Breast epithelium (tissue), 4 donors: ENCODE measurements around the gene KCNJ18. TPM values are rescaled to one million over a fixed set of nuclear protein-coding genes. Genes with fewer than 3 reads are reported as not detected.
"Not testable (repeated sequence)": the region's sequence is repeated elsewhere in the genome, so short reads cannot be mapped to it uniquely, and the experiment has no call there.

Source experiments
- DNase-seq, 2 donors: peaks; one replicate each; pipeline ENCODE4 v3.0.0-alpha.2; 2019; ENCODE audit warnings: low spot score in 2 of 2
- H3K27ac ChIP-seq, 2 donors: fragments of 200-600 bp; sonication (generic) in 1 of 2; one replicate each; pipeline ENCODE4 v1.5.1; 2016 to 2019; ENCODE audit warnings: mild to moderate bottlenecking in 1 of 2
- H3K27me3 ChIP-seq, 2 donors: fragments of 200-600 bp; sonication (generic) in 1 of 2; one replicate each; pipeline versions ENCODE4 v1.5.1 to v1.6.0; 2017 to 2019; ENCODE audit warnings: control low read depth in 1 of 2, mild to moderate bottlenecking in 1 of 2
- H3K36me3 ChIP-seq: fragments of 200-600 bp; one replicate; pipeline ENCODE4 v1.5.1; 2019
- H3K4me1 ChIP-seq, 2 donors: fragments of 200-600 bp; sonication (generic); one replicate each; pipeline ENCODE4 v1.5.1; 2016 to 2019; ENCODE audit warnings: control low read depth in 1 of 2
- H3K4me3 ChIP-seq, 3 donors: fragments of 200-600 bp; sonication (generic); 1 replicate in 2 of 3; 2 replicates in 1 of 3; pipeline ENCODE4 v1.5.1; 2016 to 2019; ENCODE audit warnings: mild to moderate bottlenecking in 3 of 3, moderate library complexity in 2 of 3
- H3K9me3 ChIP-seq, 2 donors: fragments of 200-600 bp; sonication (generic) in 1 of 2; one replicate each; pipeline ENCODE4 v1.5.1; 2016 to 2019; ENCODE audit warnings: control low read depth in 1 of 2
- POLR2A ChIP-seq: fragments of 450-650 bp; IDR thresholded peaks from one replicate; pipeline ENCODE4 v1.6.1; 2016; ENCODE audit warnings: antibody characterized with exemption, mild to moderate bottlenecking, moderate library complexity
- POLR2AphosphoS5 ChIP-seq, 3 donors: sonication (generic); formaldehyde crosslinking; IDR thresholded peaks; one replicate each; pipeline ENCODE4 v1.6.1; 2017; ENCODE audit warnings: antibody characterized with exemption in 3 of 3
- intact Hi-C: fragments of 100-400 bp; cut with DNase I; formaldehyde crosslinking; loops from one replicate; pipeline ENCODE4 v1.15.1; 2023; ENCODE audit warnings: low total_unique reads
- total RNA-seq, 3 donors: library from RNA; depleted of rRNA; stranded (reverse); fragments of >200 nt; gene quantifications; one replicate each; pipeline ENCODE4 v1.1.0, GENCODE V29; 2016
- TF ChIP-seq, protein P1 (sequence below), 3 donors: fragments of 450-650 bp; IDR thresholded peaks; one replicate each; pipeline ENCODE4 v1.5.1; 2016 to 2017; ENCODE audit warnings: antibody characterized with exemption in 3 of 3, mild to moderate bottlenecking in 3 of 3, moderate library complexity in 3 of 3

Gene KCNJ18
- total RNA-seq, 3 donors from 2014 or later, result not detected

DNA sequence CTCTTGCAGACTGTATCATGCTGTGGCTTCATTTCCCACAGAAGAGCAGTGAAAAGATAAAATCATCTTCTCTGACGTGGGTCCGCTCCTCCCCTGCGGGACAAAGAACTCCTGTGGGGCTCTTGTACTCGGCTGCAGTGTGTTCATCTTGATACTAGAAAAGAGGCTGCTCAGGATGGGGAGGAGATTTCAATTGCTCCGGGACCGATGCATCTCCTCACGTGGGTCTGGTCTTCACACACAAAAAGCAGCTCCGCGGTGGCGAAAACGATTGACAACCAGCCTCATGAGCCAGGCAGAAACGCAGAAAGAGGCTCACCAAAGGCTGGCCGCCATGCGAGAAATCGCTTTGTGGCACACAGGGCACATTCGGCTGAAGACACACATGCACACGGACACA is 14.4 kb upstream of the KCNJ18 start:
- peaks cover 0 to 4% of the 10 kb centered on the region in 2 donors for H3K27me3 ChIP-seq
- peaks cover 5 to 10% of the 10 kb centered on the region in 2 donors for H3K9me3 ChIP-seq
- TF ChIP-seq, protein P1, sequence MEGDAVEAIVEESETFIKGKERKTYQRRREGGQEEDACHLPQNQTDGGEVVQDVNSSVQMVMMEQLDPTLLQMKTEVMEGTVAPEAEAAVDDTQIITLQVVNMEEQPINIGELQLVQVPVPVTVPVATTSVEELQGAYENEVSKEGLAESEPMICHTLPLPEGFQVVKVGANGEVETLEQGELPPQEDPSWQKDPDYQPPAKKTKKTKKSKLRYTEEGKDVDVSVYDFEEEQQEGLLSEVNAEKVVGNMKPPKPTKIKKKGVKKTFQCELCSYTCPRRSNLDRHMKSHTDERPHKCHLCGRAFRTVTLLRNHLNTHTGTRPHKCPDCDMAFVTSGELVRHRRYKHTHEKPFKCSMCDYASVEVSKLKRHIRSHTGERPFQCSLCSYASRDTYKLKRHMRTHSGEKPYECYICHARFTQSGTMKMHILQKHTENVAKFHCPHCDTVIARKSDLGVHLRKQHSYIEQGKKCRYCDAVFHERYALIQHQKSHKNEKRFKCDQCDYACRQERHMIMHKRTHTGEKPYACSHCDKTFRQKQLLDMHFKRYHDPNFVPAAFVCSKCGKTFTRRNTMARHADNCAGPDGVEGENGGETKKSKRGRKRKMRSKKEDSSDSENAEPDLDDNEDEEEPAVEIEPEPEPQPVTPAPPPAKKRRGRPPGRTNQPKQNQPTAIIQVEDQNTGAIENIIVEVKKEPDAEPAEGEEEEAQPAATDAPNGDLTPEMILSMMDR (IDR thresholded peaks at IDR 0.05), result no peak
- no peak for TF ChIP-seq POLR2A
- TF ChIP-seq POLR2AphosphoS5 (IDR thresholded peaks at IDR 0.05), result no peak
- peak in 1 of 2 donors; percentile 38 for DNase-seq
- no peaks in the 10 kb centered on the region for H3K36me3 ChIP-seq
- no peak overlapping the region for H3K27ac ChIP-seq
- intact Hi-C loops, result no loop called here
- H3K4me1 ChIP-seq, result no peaks in the 10 kb centered on the region
- H3K4me3 ChIP-seq, result no peak overlapping the region

DNA sequence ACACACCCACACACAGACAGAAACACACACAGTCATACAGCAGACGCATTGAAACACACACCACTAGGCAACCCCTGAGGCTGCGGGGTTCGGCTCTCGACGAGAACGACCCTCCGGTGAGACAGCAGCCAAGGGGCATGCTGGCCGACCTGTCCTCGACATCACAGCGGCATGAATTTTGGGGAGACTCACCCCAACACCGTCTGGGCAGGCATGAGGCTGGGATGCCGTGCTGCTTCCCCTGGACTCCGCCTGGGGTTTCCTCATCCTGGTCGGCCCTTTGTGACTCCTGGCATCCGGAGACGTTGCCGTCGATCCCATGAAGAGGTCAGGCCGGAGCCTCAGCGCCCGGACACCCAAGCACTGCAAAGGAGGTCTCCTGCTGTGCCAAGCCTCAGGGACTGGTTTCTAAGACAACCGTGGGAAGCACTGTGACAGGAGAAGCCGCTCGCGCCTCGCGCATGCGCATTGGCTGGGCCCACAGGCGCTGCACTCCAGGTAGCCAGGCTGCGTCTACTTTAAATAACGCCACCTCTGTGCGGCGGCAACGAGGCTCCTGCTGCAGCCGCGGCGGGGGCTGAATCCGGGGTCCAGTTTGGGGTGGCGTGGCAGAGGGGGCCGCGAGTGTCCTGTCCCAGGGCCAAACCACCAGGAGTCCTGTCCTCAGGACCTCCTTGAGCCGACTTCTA is 13.8 kb upstream of the KCNJ18 start:
- peak in 1 of 2 donors; percentile 50 for DNase-seq

DNA sequence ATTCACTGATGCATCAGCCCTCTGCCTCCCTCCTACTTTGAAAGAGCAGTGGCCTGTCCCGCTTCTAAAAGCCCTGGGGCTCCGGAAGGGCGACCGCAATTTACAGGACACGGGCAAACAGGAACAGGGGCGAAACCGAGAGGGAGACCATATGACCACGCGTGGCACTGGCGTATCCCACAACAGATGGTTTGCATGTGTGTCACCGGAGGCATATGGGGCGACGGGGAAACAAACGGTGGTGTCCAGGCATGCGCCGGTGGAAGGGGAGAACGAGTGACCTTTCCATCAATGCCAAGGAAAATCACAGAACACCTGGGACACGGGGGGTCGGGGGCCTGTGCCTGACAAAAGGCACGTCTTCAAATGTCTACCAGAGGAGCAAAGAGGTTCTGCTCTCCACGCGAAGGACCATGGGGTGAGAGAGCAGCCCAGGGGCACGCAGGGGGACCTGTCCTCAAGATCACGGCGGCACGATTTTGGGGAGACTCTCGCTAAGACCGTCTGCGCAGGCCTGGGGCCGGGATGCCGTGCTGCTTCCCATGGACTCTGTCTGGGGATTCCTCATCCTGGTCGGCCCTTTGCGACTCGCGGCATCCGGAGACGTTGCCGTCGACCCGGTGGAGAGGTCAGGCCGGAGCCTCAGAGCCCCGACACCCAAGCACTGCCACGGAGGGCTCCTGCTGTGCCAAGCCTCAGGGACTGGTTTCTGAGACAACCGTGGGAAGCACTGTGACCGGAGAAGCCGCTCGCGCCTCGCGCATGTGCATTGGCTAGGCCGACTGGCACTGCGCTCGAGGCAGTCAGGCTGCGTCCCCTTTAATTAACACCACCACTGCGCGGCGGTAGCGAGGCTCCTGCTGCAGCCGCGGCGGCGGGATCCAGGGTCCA is 12.8 kb upstream of the KCNJ18 start:
- H3K4me3 ChIP-seq, result no peak overlapping the region
- peaks cover 0 to 4% of the 10 kb centered on the region in 2 donors for H3K27me3 ChIP-seq
- no peak overlapping the region for H3K27ac ChIP-seq
- peak in 1 of 2 donors; percentile 49 for DNase-seq
- peaks cover 0 to 4% of the 10 kb centered on the region in 2 donors for H3K9me3 ChIP-seq
- TF ChIP-seq, protein P1 (IDR thresholded peaks at IDR 0.05), result no peak
- TF ChIP-seq POLR2AphosphoS5 (IDR thresholded peaks at IDR 0.05) (no peak), POLR2A (no peak)
- H3K36me3 ChIP-seq, result no peaks in the 10 kb centered on the region
- intact Hi-C loops, result no loop called here
- H3K4me1 ChIP-seq, result no peaks in the 10 kb centered on the region

More for the DNA sequence above, 13.8 kb upstream of the KCNJ18 start:
- Histone ChIP-seq H3K27ac (no peak overlapping the region), H3K27me3 (peaks cover 0 to 4% of the 10 kb centered on the region in 2 donors), H3K4me1 (no peaks in the 10 kb centered on the region), H3K9me3 (peaks cover 5 to 10% of the 10 kb centered on the region in 2 donors), H3K36me3 (no peaks in the 10 kb centered on the region), H3K4me3 (no peak overlapping the region)
- intact Hi-C loops, result no loop called here
- no peak for TF ChIP-seq POLR2AphosphoS5 (IDR thresholded peaks at IDR 0.05)
- TF ChIP-seq, protein P1 (IDR thresholded peaks at IDR 0.05), result no peak
- TF ChIP-seq POLR2A, result no peak

DNA sequence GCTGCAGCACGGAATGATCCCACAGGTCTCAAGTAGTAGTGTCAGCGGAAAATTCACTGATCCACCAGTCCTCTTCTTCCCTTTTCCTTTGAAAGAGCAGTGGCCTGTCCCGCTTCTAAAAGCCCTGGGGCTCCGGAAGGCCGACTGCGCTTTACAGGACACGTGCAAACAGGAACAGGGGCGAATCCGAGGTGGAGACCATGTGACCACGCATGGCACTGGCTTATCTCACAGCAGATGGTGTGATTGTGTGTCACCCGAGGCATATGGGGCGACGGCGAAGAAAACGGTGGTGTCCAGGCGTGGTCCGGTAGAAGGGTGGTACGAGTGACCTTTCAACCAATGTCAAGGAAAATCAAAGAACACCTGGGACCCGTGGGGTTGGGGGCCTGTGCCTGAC is 12.0 kb upstream of the KCNJ18 start:
- DNase-seq, result peak in 1 of 2 donors; percentile 51
- no peaks in the 10 kb centered on the region for H3K4me1 ChIP-seq
- H3K27me3 ChIP-seq, result peaks cover 0 to 4% of the 10 kb centered on the region in 2 donors
- no peak overlapping the region for H3K4me3 ChIP-seq
- H3K27ac ChIP-seq, result no peak overlapping the region
- no peak for TF ChIP-seq POLR2AphosphoS5 (IDR thresholded peaks at IDR 0.05)
- TF ChIP-seq, protein P1 (IDR thresholded peaks at IDR 0.05), result no peak
- TF ChIP-seq POLR2A, result no peak
- no peaks in the 10 kb centered on the region for H3K9me3 ChIP-seq
- intact Hi-C loops, result no loop called here
- H3K36me3 ChIP-seq, result no peaks in the 10 kb centered on the region

DNA sequence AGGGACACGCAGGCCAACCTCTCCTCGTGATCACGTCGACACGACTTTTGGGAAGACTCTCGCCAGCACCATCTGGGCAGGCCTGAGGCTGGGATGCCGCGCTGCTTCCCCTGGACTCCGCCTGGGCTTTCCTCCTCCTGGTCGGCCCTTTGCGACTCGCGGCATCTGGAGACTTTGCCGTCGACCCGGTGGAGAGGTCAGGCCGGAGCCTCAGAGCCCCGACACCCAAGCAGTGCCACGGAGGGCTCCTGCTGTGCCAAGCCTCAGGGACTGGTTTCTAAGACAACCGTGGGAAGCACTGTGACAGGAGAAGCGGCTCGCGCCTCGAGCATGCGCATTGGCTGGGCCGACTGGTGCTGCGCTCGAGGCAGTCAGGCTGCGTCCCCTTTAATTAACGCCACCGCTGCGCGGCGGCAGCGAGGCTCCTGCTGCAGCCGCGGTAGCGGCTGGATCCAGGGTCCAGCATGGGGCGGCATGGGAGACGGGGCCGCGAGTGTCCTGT is 11.4 kb upstream of the KCNJ18 start:
- H3K9me3 ChIP-seq, H3K4me3 ChIP-seq, DNase-seq, H3K36me3 ChIP-seq, H3K4me1 ChIP-seq, intact Hi-C loops, H3K27ac ChIP-seq, H3K27me3 ChIP-seq: not testable (repeated sequence)

DNA sequence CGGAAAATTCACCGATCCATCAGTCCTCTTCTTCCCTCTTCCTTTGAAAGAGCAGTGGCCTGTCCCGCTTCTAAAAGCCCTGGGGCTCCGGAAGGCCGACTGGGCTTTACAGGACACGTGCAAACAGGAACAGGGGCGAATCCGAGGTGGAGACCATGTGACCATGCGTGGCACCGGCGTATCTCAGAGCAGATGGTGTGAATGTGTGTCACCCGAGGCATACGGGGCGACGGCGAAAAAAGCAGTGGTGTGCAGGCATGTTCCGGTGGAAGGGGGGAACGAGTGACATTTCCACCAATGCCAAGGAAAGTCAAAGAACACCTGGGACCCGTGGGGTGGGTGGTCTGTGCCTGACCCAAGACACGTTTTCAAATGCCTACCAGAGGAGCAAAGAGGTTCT is 10.7 kb upstream of the KCNJ18 start:
- H3K36me3 ChIP-seq, H3K27me3 ChIP-seq, H3K4me1 ChIP-seq, intact Hi-C loops, DNase-seq, H3K9me3 ChIP-seq, H3K27ac ChIP-seq, H3K4me3 ChIP-seq: not testable (repeated sequence)

DNA sequence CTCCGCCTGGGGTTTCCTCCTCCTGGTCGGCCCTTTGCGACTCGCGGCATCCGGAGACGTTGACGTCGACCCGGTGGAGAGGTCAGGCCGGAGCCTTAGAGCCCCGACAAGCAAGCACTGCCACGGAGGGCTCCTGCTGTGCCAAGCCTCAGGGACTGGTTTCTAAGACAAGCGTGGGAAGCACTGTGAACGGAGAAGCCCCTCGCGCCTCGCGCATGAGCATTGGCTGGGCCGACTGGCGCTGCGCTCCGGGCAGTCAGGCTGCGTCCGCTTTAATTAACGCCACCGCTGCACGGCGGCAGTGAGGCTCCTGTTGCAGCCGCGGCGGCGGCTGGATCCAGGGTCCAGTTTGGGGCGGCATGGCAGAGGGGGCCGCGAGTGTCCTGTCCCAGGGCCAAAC is 10.2 kb upstream of the KCNJ18 start:
- H3K27ac ChIP-seq, H3K36me3 ChIP-seq, intact Hi-C loops: not testable (repeated sequence)

DNA sequence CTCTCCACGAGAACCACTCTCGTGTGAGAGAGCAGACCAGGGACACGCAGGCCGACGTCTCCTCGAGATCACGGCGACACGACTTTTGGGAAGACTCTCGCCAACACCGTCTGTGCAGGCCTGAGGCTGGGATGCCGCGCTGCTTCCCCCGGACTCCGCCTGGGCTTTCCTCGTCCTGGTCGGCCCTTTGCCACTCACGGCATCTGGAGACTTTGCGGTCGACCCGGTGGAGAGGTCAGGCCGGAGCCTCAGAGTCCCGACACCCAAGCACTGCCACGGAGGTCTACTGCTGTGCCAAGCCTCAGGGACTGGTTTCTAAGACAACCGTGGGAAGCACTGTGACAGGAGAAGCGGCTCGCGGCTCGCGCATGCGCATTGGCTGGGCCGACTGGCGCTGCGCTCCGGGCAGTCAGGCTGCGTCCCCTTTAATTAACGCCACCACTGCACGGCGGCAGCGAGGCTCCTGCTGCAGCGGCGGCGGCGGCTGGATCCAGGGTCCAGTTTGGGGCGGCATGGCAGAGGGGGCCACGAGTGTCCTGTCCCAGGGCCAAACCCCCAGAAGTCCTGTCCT is 9.1 kb upstream of the KCNJ18 start:
- intact Hi-C loops, H3K27ac ChIP-seq, H3K36me3 ChIP-seq, H3K9me3 ChIP-seq, H3K4me1 ChIP-seq, H3K27me3 ChIP-seq, DNase-seq, H3K4me3 ChIP-seq: not testable (repeated sequence)

More for the DNA sequence above, 10.2 kb upstream of the KCNJ18 start:
- H3K4me3 ChIP-seq, DNase-seq, H3K4me1 ChIP-seq, H3K9me3 ChIP-seq, H3K27me3 ChIP-seq: not testable (repeated sequence)
